IPS-18c (cell line): ENCODE data around the gene SIMC1.
"Not testable (repeated sequence)": the region's sequence is repeated elsewhere in the genome, so short reads cannot be mapped to it uniquely, and the experiment has no call there.

ENCODE experiments used
- H3K4me3 ChIP-seq: 2 replicates; pipeline ENCODE4 v1.7.0; 2013; ENCODE audit warnings: low read depth, mild to moderate bottlenecking, low read length, moderate library complexity; ENCODE audit not compliant: insufficient read depth
- H3K9me3 ChIP-seq: one replicate; pipeline ENCODE4 v1.6.1; 2013; ENCODE audit warnings: mild to moderate bottlenecking, low read length, moderate library complexity; ENCODE audit not compliant: control insufficient read depth, insufficient read depth

The SIMC1 gene

GRCh38 chr5:176253370-176254065 lies 15.3 kb downstream of the SIMC1 start:
- not testable (repeated sequence) for H3K4me3 ChIP-seq, H3K9me3 ChIP-seq

GRCh38 chr5:176254066-176254393 lies 15.8 kb downstream of the SIMC1 start:
- not testable (repeated sequence) for H3K4me3 ChIP-seq, H3K9me3 ChIP-seq

DNA sequence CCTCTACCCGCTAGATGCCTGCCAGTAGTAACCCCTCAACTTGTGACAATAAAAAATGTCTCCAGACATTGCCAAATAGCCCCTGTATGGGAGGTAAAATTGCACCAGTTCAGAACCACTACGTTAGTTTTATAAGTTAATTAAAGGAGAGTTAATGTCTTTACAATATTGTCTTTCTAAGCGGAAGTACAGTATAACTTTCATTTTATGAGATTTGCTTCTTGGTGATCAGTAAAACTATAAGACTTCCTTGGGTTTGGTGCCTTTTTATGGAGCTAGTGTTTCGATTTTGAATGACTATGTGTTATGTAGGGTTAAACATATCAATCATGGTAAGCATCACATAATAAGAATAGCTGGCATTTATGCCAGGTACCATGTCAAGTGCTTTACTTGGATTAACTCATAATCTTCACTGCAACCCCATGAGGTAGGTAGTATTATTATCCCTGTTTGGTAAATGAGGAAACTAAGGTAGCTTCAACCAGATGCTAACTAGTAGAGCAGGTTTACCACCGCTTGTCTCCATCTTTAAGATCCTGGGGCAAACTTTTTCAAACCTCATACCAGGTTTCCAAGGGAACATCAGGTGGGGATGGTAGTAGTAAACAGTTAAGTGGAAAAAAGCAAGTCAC lies 19.8 kb downstream of the SIMC1 start:
- H3K4me3 ChIP-seq, H3K9me3 ChIP-seq: not testable (repeated sequence)

- not testable (repeated sequence) for H3K4me3 ChIP-seq
Observed at GRCh38 chr5:176260682-176261081, 22.5 kb downstream of the SIMC1 start.

DNA sequence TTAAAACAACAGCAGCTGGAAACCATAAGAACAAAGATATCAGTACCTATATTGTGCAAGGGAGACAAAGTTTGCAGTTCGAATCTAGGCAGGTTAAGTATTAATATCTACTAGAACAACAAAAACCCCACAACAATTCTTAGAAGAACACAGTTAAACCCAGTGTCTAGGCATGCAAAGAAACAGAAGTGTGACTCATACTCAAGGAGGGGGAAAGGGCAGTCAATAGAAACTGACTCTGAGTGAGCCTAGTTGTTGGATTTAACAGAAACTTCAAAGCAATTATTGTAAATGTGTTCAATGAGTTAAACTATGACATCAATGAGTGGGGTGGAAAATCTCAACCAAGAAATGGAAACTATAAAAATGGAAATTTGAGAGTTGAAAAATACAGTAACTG lies 28.2 kb downstream of the SIMC1 start:
- H3K4me3 ChIP-seq, H3K9me3 ChIP-seq: not testable (repeated sequence)

More at GRCh38 chr5:176260682-176261081, 22.5 kb downstream of the SIMC1 start:
- not testable (repeated sequence) for H3K9me3 ChIP-seq

DNA sequence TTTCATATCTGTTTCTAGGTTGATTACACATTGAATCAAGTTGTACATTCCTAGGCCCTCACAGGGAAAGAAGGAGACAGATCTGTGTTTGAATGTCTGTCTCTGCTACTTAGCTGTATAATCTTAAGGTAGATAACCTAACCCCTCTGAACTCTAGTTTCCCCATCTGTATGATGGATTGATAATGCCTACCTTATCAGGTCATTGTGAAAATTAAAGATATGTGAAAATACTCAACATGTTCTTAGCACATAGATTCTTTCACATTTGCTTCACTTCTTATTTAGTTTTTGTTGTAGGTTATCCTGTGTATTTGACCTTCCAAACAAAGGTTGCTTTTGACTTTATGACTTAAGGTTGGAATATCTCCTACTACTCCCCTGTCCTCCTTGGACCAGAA lies 50.8 kb downstream of the SIMC1 start:
- not testable (repeated sequence) for H3K4me3 ChIP-seq, H3K9me3 ChIP-seq

DNA sequence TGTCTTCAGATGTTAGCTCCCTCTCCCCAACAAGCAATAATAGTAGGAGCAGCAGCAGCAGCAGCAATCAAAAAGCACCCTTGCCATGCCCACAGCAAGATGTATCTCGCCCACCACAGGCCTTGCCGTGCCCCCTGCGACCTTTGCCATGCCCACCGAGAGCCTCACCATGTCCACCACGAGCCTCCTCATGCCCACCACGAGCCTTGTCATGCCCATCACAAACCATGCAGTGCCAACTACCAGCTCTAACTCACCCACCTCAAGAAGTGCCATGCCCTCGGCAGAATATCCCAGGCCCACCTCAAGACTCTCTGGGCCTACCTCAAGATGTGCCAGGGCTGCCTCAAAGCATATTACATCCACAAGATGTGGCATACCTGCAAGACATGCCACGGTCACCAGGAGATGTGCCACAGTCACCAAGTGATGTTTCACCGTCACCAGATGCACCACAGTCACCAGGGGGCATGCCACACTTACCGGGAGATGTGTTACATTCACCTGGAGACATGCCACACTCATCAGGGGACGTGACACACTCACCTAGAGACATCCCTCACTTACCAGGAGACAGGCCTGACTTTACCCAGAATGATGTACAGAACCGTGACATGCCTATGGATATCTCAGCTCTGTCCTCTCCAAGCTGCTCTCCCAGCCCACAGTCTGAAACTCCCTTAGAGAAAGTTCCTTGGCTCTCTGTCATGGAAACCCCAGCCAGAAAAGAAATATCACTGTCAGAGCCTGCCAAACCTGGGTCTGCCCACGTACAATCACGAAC lies 52.0 kb downstream of the SIMC1 start:
- not testable (repeated sequence) for H3K4me3 ChIP-seq, H3K9me3 ChIP-seq

DNA sequence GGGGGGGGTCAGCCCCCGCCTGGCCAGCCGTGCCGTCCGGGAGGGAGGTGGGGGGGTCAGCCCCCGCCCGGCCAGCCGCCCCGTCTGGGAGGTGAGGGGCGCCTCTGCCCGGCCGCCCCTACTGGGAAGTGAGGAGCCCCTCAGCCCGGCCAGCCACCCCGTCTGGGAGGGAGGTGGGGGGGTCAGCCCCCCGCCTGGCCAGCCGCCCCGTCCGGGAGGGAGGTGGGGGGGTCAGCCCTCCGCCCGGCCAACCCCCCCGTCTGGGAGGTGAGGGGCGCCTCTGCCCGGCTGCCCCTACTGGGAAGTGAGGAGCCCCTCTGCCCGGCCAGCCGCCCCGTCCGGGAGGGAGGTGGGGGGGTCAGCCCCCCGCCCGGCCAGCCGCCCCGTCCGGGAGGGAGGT lies 67.1 kb downstream of the SIMC1 start:
- not testable (repeated sequence) for H3K9me3 ChIP-seq, H3K4me3 ChIP-seq

DNA sequence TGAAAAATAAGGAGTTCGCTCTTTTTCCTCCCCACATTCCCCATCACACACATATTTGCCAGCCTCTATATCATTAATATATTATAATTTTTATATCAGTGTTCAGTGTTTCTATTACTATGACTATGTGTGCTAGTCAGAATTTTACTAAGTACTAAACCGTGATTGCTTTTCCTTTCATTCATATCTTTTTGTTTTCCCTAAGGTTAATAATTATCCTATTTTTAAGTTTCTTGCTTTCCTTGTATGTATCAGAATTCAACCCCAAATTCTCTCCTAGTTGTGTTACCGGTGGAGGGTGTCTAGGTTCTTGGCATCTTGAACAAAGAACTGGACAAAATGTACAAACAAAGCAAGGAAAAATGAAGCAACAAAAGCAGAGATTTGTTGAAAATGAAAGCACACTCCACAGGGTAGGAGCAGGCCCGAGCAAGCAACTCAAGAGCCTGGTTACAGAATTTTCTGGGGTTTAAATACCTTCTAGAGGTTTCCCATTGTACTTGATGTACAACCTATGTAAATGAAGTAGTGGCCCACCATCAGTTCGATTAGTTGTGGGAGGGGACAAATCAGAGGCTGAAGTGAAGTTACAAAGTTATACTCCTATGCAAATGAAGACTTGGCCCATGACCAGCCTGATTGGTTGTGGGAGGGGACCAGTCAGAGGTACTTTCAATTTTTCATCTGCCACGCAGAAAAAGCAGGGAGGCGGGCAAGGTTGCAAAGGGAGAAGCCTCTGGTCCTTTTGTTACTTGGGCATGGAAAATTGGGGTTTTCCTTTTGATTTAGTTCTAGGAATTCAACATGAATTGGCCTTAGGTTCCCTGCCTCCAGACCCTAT lies 79.5 kb downstream of the SIMC1 start:
- Histone ChIP-seq H3K9me3 (no peaks in the 10 kb centered on the region), H3K4me3 (no peak overlapping the region)

GRCh38 chr5:176319827-176320554 lies 81.8 kb downstream of the SIMC1 start:
- Histone ChIP-seq H3K4me3 (no peak overlapping the region), H3K9me3 (no peaks in the 10 kb centered on the region)

GRCh38 chr5:176320577-176320976 lies 82.4 kb downstream of the SIMC1 start:
- H3K9me3 ChIP-seq: no peaks in the 10 kb centered on the region
- H3K4me3 ChIP-seq: no peak overlapping the region

- Histone ChIP-seq H3K9me3 (no peaks in the 10 kb centered on the region), H3K4me3 (no peak overlapping the region)
Observed at GRCh38 chr5:176334031-176334770, 96.0 kb downstream of the SIMC1 start.

- Histone ChIP-seq H3K4me3 (no peak overlapping the region), H3K9me3 (peaks cover 5% of the 10 kb centered on the region)
Observed at GRCh38 chr5:176337913-176338312, 99.7 kb downstream of the SIMC1 start.

DNA sequence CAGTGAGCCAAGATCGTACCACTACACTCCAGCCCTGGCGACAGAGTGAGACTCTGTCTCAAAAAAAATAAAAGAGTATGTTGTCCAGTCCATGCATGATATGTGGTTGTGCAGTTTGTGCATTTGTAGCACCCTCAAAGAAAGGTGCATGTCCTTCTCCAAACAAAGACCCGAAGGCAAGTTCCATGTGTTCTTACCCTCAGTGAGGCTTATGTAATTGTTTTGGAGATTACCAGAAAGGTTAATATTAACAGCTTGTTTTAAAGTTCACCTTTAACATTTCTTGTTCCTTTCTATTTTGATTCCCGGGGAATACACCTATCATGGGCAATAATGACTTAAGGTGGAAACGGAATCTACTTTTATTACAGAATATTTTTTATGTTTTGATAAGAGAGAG lies 101.1 kb downstream of the SIMC1 start:
- Histone ChIP-seq H3K4me3 (no peak overlapping the region), H3K9me3 (peaks cover 5% of the 10 kb centered on the region)

GRCh38 chr5:176341325-176342157 lies 103.3 kb downstream of the SIMC1 start:
- peaks cover 5% of the 10 kb centered on the region for H3K9me3 ChIP-seq
- no peak overlapping the region for H3K4me3 ChIP-seq

DNA sequence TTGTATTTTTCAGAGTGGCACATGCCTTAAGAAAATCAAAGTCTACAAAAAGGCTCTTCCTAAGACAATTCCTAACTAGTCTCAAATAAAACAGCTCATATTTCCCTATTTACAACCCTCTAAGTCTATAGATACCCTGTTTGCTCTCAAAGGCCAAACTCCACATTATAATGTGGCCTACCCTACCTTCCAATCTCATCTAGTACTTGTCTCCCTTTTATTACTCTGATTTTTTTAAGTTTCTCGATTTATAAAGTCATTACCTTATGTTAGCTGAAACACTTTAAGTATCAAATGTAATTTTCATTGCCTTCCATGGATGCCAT lies 103.9 kb downstream of the SIMC1 start:
- Histone ChIP-seq H3K4me3 (no peak overlapping the region), H3K9me3 (peaks cover 5% of the 10 kb centered on the region)
